Muscle of leg (tissue), 11 donors: Measurements from ENCODE around the gene CHRNE. TPM values are rescaled to one million over a fixed set of nuclear protein-coding genes. Genes with fewer than 3 reads are reported as not detected.
"Not testable (repeated sequence)": the region's sequence is repeated elsewhere in the genome, so short reads cannot be mapped to it uniquely, and the experiment has no call there.

Experiments used
- DNase-seq: peaks from one replicate; pipeline ENCODE4 v3.0.0; 2013
- H3K27ac ChIP-seq: one replicate; pipeline ENCODE4 v1.5.1; 2013; ENCODE audit warnings: mild to moderate bottlenecking, low read length, control low read depth
- H3K27me3 ChIP-seq: one replicate; pipeline ENCODE4 v1.6.1; 2013; ENCODE audit warnings: low read length; ENCODE audit not compliant: control insufficient read depth, insufficient read depth
- H3K36me3 ChIP-seq: one replicate; pipeline ENCODE4 v1.6.1; 2013; ENCODE audit warnings: low read length; ENCODE audit not compliant: control insufficient read depth, insufficient read depth
- H3K4me1 ChIP-seq: one replicate; pipeline ENCODE4 v1.6.1; 2013; ENCODE audit warnings: low read length; ENCODE audit not compliant: control insufficient read depth, insufficient read depth
- H3K4me3 ChIP-seq: one replicate; pipeline ENCODE4 v1.5.1; 2013; ENCODE audit warnings: low read length, control low read depth
- H3K9me3 ChIP-seq: replicated peaks from 2 replicates; pipeline ENCODE4 v1.6.1; 2013; ENCODE audit warnings: low read depth, low read length; ENCODE audit not compliant: control insufficient read depth
- WGBS: methylation state at CpG from one replicate; pipeline ENCODE4 v1.1.5; 2013; ENCODE audit warnings: missing lambda C conversion rate; ENCODE audit not compliant: insufficient coverage; 5-methylcytosine and 5-hydroxymethylcytosine counted together
- polyA plus RNA-seq, 8 donors: library from polyadenylated mRNA; unstranded; fragments of 120-200 nt; gene quantifications; one replicate each; pipeline versions ENCODE4 v1.2.1 to v1.2.3, GENCODE V29; 2013; ENCODE audit warnings: inconsistent platforms in 1 of 8, low replicate concordance in 1 of 8; ENCODE audit not compliant: insufficient read length in 8 of 8, insufficient read depth in 1 of 8
- total RNA-seq: library from RNA; stranded (reverse); fragments of 120-200 nt; gene quantifications from one replicate; pipeline ENCODE4 v1.2.4, GENCODE V29; 2013

Gene CHRNE
- total and polyA plus RNA-seq, 9 donors = 0.53 to 2.5 (median 1.4) TPM

- Histone ChIP-seq H3K27ac (no peak overlapping the region), H3K4me3 (no peak overlapping the region), H3K4me1 (no peaks in the 10 kb centered on the region), H3K27me3 (no peaks in the 10 kb centered on the region), H3K36me3 (peaks cover 70% of the 10 kb centered on the region), H3K9me3 (no peaks in the 10 kb centered on the region)
- DNase-seq = no peak
- WGBS = 88% methylated on average over 9 of the region's 12 CpGs
Measured at GRCh38 chr17:4886830-4887229, 16.1 kb downstream of the CHRNE start.

GRCh38 chr17:4884489-4884888 lies 18.4 kb downstream of the CHRNE start:
- DNase-seq = no peak
- Histone ChIP-seq H3K36me3 (peaks cover 66% of the 10 kb centered on the region), H3K27me3 (no peaks in the 10 kb centered on the region), H3K4me1 (no peaks in the 10 kb centered on the region), H3K9me3 (no peaks in the 10 kb centered on the region), H3K27ac (no peak overlapping the region), H3K4me3 (no peak overlapping the region)
- WGBS = 94% methylated on average over 2 of the region's 4 CpGs

GRCh38 chr17:4881761-4882555 lies 20.9 kb downstream of the CHRNE start:
- Histone ChIP-seq H3K36me3 (peaks cover 62% of the 10 kb centered on the region), H3K27me3 (no peaks in the 10 kb centered on the region), H3K9me3 (no peaks in the 10 kb centered on the region), H3K4me3 (no peak overlapping the region), H3K27ac (no peak overlapping the region), H3K4me1 (peaks cover 4% of the 10 kb centered on the region)
- peak; percentile 32 for DNase-seq
- WGBS = 100% methylated on average over 1 of the region's 9 CpGs

GRCh38 chr17:4880857-4881256 lies 22.0 kb downstream of the CHRNE start:
- 73% methylated on average over 11 of the region's 15 CpGs for WGBS
- Histone ChIP-seq H3K36me3 (peaks cover 51% of the 10 kb centered on the region), H3K9me3 (no peaks in the 10 kb centered on the region), H3K27me3 (no peaks in the 10 kb centered on the region), H3K4me3 (no peak overlapping the region), H3K4me1 (peaks cover 4% of the 10 kb centered on the region), H3K27ac (no peak overlapping the region)
- DNase-seq = no peak

- DNase-seq = no peak
- Histone ChIP-seq H3K4me1 (peaks cover 4% of the 10 kb centered on the region), H3K27me3 (no peaks in the 10 kb centered on the region), H3K27ac (no peak overlapping the region), H3K9me3 (no peaks in the 10 kb centered on the region), H3K36me3 (peaks cover 39% of the 10 kb centered on the region), H3K4me3 (no peak overlapping the region)
- no CpG with 5 or more reads among the region's 4 CpGs for WGBS
Measured at GRCh38 chr17:4879601-4880000, 23.3 kb downstream of the CHRNE start.

GRCh38 chr17:4877089-4877488 lies 25.8 kb downstream of the CHRNE start:
- Histone ChIP-seq H3K27me3 (no peaks in the 10 kb centered on the region), H3K4me1 (peaks cover 4% of the 10 kb centered on the region), H3K36me3 (peaks cover 28% of the 10 kb centered on the region), H3K9me3 (no peaks in the 10 kb centered on the region), H3K27ac (no peak overlapping the region), H3K4me3 (no peak overlapping the region)
- DNase-seq = no peak
- no CpG with 5 or more reads among the region's 5 CpGs for WGBS

GRCh38 chr17:4872786-4873185 lies 30.1 kb downstream of the CHRNE start:
- H3K4me1 ChIP-seq = peaks cover 4% of the 10 kb centered on the region
- no peaks in the 10 kb centered on the region for H3K9me3 ChIP-seq
- no peaks in the 10 kb centered on the region for H3K27me3 ChIP-seq
- WGBS = 39% methylated on average over 7 of the region's 8 CpGs
- H3K36me3 ChIP-seq = peaks cover 4% of the 10 kb centered on the region
- H3K27ac ChIP-seq = peak overlapping the region; percentile 7
- DNase-seq = peak; percentile 67
- no peak overlapping the region for H3K4me3 ChIP-seq

GRCh38 chr17:4870855-4871254 lies 32.0 kb downstream of the CHRNE start:
- H3K27ac ChIP-seq = no peak overlapping the region
- DNase-seq = no peak
- H3K27me3 ChIP-seq = no peaks in the 10 kb centered on the region
- 100% methylated on average over 1 of the region's 2 CpGs for WGBS
- H3K4me1 ChIP-seq = no peaks in the 10 kb centered on the region
- H3K36me3 ChIP-seq = peaks cover 4% of the 10 kb centered on the region
- H3K4me3 ChIP-seq = no peak overlapping the region
- no peaks in the 10 kb centered on the region for H3K9me3 ChIP-seq

- not testable (repeated sequence) for H3K4me3 ChIP-seq, H3K27ac ChIP-seq, H3K36me3 ChIP-seq, H3K27me3 ChIP-seq, H3K4me1 ChIP-seq, H3K9me3 ChIP-seq, DNase-seq
- 98% methylated on average over 11 of the region's 22 CpGs for WGBS
Measured at GRCh38 chr17:4869058-4869998, 33.6 kb downstream of the CHRNE start.

GRCh38 chr17:4867535-4867934 lies 35.4 kb downstream of the CHRNE start:
- not testable (repeated sequence) for DNase-seq, H3K9me3 ChIP-seq, H3K4me1 ChIP-seq, H3K27ac ChIP-seq, H3K27me3 ChIP-seq, H3K4me3 ChIP-seq, H3K36me3 ChIP-seq
- no CpG with 5 or more reads among the region's 5 CpGs for WGBS
